ENCODE data around the gene TTC3.
A peak's percentile ranks its signal among the peaks of the same experiment; 100 is the strongest.
"Not testable (repeated sequence)": the region's sequence is repeated elsewhere in the genome, so short reads cannot be mapped to it uniquely, and the experiment has no call there.

The TTC3 gene

GRCh38 chr21:37220981-37221664 is 148.1 kb downstream of the TTC3 start:
- peak; percentile 92 for DNase-seq (ENCODE audit: low spot score)
- TF ChIP-seq CTCF (IDR thresholded peaks at IDR 0.05; ENCODE audit: borderline replicate concordance, control extremely low read depth, extremely low read depth, insufficient read depth, missing control alignments): peak; percentile 55
- in situ Hi-C loops (cut with MboI; ENCODE audit: low sequenced_read_pairs, unreplicated experiment): no loop called here

- in situ Hi-C loops (cut with MboI; ENCODE audit: low sequenced_read_pairs, unreplicated experiment); DNase-seq (ENCODE audit: low spot score): not testable (repeated sequence)
Observed at GRCh38 chr21:37222248-37222647, 149.2 kb downstream of the TTC3 start.

- no peak for DNase-seq (ENCODE audit: low spot score)
- TF ChIP-seq CTCF (IDR thresholded peaks at IDR 0.05; ENCODE audit: borderline replicate concordance, control extremely low read depth, extremely low read depth, insufficient read depth, missing control alignments): no peak
- in situ Hi-C loops (cut with MboI; ENCODE audit: low sequenced_read_pairs, unreplicated experiment): no loop called here
Observed at GRCh38 chr21:37223804-37224345, 150.8 kb downstream of the TTC3 start.

- no peak for DNase-seq (ENCODE audit: low spot score)
- in situ Hi-C loops (cut with MboI; ENCODE audit: low sequenced_read_pairs, unreplicated experiment): no loop called here
- TF ChIP-seq CTCF (IDR thresholded peaks at IDR 0.05; ENCODE audit: borderline replicate concordance, control extremely low read depth, extremely low read depth, insufficient read depth, missing control alignments): no peak
Observed at GRCh38 chr21:37224861-37225839, 152.1 kb downstream of the TTC3 start.

- no peak for DNase-seq (ENCODE audit: low spot score)
- in situ Hi-C loops (cut with MboI; ENCODE audit: low sequenced_read_pairs, unreplicated experiment): no loop called here
- TF ChIP-seq CTCF (IDR thresholded peaks at IDR 0.05; ENCODE audit: borderline replicate concordance, control extremely low read depth, extremely low read depth, insufficient read depth, missing control alignments): no peak
Observed at GRCh38 chr21:37226041-37226920, 153.2 kb downstream of the TTC3 start.

- no peak for DNase-seq (ENCODE audit: low spot score)
- no peak for TF ChIP-seq CTCF (IDR thresholded peaks at IDR 0.05; ENCODE audit: borderline replicate concordance, control extremely low read depth, extremely low read depth, insufficient read depth, missing control alignments)
- in situ Hi-C loops (cut with MboI; ENCODE audit: low sequenced_read_pairs, unreplicated experiment): no loop called here
Observed at GRCh38 chr21:37227071-37228002, 154.3 kb downstream of the TTC3 start.
